Suprapubic skin (tissue), 4 donors: Measurements from ENCODE around the gene RAB33A.

Experiments used
- POLR2A ChIP-seq, 2 donors: fragments of 450-650 bp; IDR thresholded peaks; one replicate each; pipeline ENCODE4 v1.6.1; 2017; ENCODE audit warnings: antibody characterized with exemption in 2 of 2, mild to moderate bottlenecking in 2 of 2, moderate library complexity in 2 of 2
- POLR2AphosphoS5 ChIP-seq, 3 donors: sonication (generic); formaldehyde crosslinking; IDR thresholded peaks; one replicate each; pipeline ENCODE4 v1.6.1; 2017; ENCODE audit warnings: antibody characterized with exemption in 3 of 3
- TF ChIP-seq, protein P1 (sequence below), 2 donors: fragments of 200-600 bp in 1 of 2; fragments of 450-650 bp in 1 of 2; sonication (generic) in 1 of 2; IDR thresholded peaks; one replicate each; pipeline ENCODE4 v1.5.1; 2016 to 2019; ENCODE audit warnings: antibody characterized with exemption in 2 of 2, mild to moderate bottlenecking in 1 of 2, moderate library complexity in 1 of 2

DNA sequence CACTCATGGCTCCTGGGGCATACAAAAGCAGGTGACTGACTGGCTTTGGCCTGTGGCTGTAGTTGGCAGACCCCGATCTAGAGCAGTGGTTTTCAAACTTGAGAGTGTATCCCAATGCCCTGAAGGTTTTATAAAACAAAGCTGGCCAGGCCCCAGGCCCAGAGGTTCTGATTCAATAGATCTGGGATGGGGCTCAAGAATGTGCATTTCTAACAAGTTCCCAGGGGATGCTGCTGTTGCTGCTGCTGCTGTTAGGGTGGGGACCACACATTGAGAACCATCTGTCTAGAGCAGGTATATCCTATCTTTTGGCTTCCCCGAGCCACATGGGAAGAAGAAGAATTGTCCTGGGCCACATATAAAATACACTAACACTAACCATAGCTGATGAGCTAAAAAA lies 13.5 kb upstream of the RAB33A start:
- TF ChIP-seq, protein P1, sequence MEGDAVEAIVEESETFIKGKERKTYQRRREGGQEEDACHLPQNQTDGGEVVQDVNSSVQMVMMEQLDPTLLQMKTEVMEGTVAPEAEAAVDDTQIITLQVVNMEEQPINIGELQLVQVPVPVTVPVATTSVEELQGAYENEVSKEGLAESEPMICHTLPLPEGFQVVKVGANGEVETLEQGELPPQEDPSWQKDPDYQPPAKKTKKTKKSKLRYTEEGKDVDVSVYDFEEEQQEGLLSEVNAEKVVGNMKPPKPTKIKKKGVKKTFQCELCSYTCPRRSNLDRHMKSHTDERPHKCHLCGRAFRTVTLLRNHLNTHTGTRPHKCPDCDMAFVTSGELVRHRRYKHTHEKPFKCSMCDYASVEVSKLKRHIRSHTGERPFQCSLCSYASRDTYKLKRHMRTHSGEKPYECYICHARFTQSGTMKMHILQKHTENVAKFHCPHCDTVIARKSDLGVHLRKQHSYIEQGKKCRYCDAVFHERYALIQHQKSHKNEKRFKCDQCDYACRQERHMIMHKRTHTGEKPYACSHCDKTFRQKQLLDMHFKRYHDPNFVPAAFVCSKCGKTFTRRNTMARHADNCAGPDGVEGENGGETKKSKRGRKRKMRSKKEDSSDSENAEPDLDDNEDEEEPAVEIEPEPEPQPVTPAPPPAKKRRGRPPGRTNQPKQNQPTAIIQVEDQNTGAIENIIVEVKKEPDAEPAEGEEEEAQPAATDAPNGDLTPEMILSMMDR (IDR thresholded peaks at IDR 0.05): no peak
- TF ChIP-seq POLR2AphosphoS5 (IDR thresholded peaks at IDR 0.05) (no peak), POLR2A (IDR thresholded peaks at IDR 0.05) (no peak)
